Gastrocnemius medialis (tissue), 4 donors: ENCODE results near the gene TMEM266. TPM values are rescaled to one million over a fixed set of nuclear protein-coding genes. Genes with fewer than 3 reads are reported as not detected.

Source experiments
- ATAC-seq, 2 donors: fragments of 150-250 bp; one replicate each; pipeline ENCODE4 v1.9.1; 2016
- DNase-seq, 2 donors: peaks; one replicate each; pipeline ENCODE4 v3.0.0-alpha.2; 2019
- H3K27ac ChIP-seq, 4 donors: fragments of 200-600 bp; sonication (generic); 1 replicate in 1 of 4; 2 replicates in 3 of 4; pipeline ENCODE4 v1.5.1; 2016 to 2018; ENCODE audit warnings: mild to moderate bottlenecking in 2 of 4, moderate library complexity in 1 of 4
- H3K27me3 ChIP-seq, 3 donors: fragments of 200-600 bp; sonication (generic) in 2 of 3; 1 replicate in 1 of 3; 2 replicates in 2 of 3; pipeline versions ENCODE4 v1.5.1 to v1.6.0; 2016 to 2019; ENCODE audit warnings: mild to moderate bottlenecking in 1 of 3, moderate library complexity in 1 of 3
- H3K36me3 ChIP-seq, 2 donors: fragments of 200-600 bp; sonication (generic) in 1 of 2; one replicate each; pipeline ENCODE4 v1.5.1; 2017 to 2018
- H3K4me1 ChIP-seq, 2 donors: fragments of 200-600 bp; sonication (generic) in 1 of 2; one replicate each; pipeline ENCODE4 v1.5.1; 2016 to 2017; ENCODE audit warnings: mild to moderate bottlenecking in 2 of 2
- H3K4me3 ChIP-seq, 4 donors: fragments of 200-600 bp; sonication (generic) in 3 of 4; 1 replicate in 1 of 4; 2 replicates in 3 of 4; pipeline ENCODE4 v1.5.1; 2016 to 2019; ENCODE audit warnings: mild to moderate bottlenecking in 2 of 4
- H3K9me3 ChIP-seq, 3 donors: fragments of 200-600 bp; sonication (generic) in 2 of 3; 1 replicate in 1 of 3; 2 replicates in 2 of 3; pipeline ENCODE4 v1.5.1; 2016 to 2019
- CTCF ChIP-seq, 5 experiments: fragments of 450-650 bp in 3 of 5; fragments of 200-600 bp in 2 of 5; sonication (generic) in 2 of 5; IDR thresholded peaks in 4 of 5; conservative IDR thresholded peaks in 1 of 5; 1 replicate in 4 of 5; 2 replicates in 1 of 5; pipeline ENCODE4 v1.5.1; 2016 to 2019; ENCODE audit warnings: antibody characterized with exemption in 5 of 5, mild to moderate bottlenecking in 3 of 5, moderate library complexity in 3 of 5
- POLR2A ChIP-seq, 2 donors: fragments of 450-650 bp; IDR thresholded peaks; one replicate each; pipeline ENCODE4 v1.6.1; 2017; ENCODE audit warnings: antibody characterized with exemption in 2 of 2, mild to moderate bottlenecking in 2 of 2, moderate library complexity in 2 of 2
- in situ Hi-C, 4 donors: fragments of 200-750 bp; cut with MboI; loops; one replicate each; pipeline versions ENCODE4 v1.15.0 to v1.8.0; 2017; ENCODE audit warnings: low sequenced_read_pairs in 4 of 4
- intact Hi-C: fragments of 100-400 bp; cut with DNase I; formaldehyde crosslinking; loops from one replicate; pipeline ENCODE4 v1.15.1; 2023; ENCODE audit warnings: low total_unique reads
- total RNA-seq, 4 donors: library from RNA; depleted of rRNA; stranded (reverse); fragments of >200 nt; gene quantifications; one replicate each; pipeline versions ENCODE4 v1.1.0 to v1.2.3, GENCODE V29; 2016

Gene TMEM266
- total RNA-seq, 4 donors from 2014 or later, result 3.6 to 17.1 (median 11.7) TPM

- ATAC-seq (peak; percentile 18 to 48), DNase-seq (peak; percentile 51 to 58)
- Histone ChIP-seq H3K27ac (peak overlapping the region; percentile 93 to 98 (median 96)), H3K9me3 (no peaks in the 10 kb centered on the region), H3K36me3 (no peaks in the 10 kb centered on the region), H3K4me3 (no peak overlapping the region), H3K27me3 (no peaks in the 10 kb centered on the region), H3K4me1 (peaks cover 43% of the 10 kb centered on the region in 2 donors)
- intact Hi-C loops, result no loop called here
- TF ChIP-seq POLR2A (IDR thresholded peaks at IDR 0.05), result peak; percentile 59 to 74
- no peak for TF ChIP-seq CTCF (IDR thresholded peaks at IDR 0.05 in 4 of 5, conservative IDR thresholded peaks at IDR 0.05 in 1 of 5)
- in situ Hi-C loops, result no loop called here
Observed at GRCh38 chr15:76173317-76173834, 113.6 kb downstream of the TMEM266 start.

DNA sequence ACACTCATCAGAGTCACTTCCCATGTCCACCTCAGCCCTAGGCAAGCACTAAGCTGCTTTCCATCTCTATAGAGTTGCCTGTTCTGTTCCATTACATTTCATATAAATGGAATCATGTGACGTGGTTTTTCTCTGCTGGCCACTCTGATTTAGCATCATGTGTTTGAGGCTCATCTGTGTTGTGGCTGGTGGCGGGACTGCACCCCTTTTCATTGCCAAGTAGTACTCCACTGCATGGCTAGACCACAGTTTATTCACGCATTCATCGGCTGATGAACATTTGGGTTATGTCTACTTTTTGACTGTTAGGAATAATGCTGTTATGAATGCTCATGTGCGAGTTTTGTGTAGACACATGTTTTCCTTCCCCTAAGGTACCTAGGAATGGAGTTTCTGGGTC is 114.9 kb downstream of the TMEM266 start:
- peaks cover 47 to 53% of the 10 kb centered on the region in 2 donors for H3K4me1 ChIP-seq
- ATAC-seq (no peak), DNase-seq (no peak)
- intact Hi-C loops, result no loop called here
- in situ Hi-C loops, result loop anchor here in 1 of 4 donors (25.0 kb wide), 1 partner anchor 163 kb away; the partner anchor contains the start of gene ISL2
- no peaks in the 10 kb centered on the region for H3K36me3 ChIP-seq
- H3K9me3 ChIP-seq, result no peaks in the 10 kb centered on the region
- TF ChIP-seq CTCF (IDR thresholded peaks at IDR 0.05 in 4 of 5, conservative IDR thresholded peaks at IDR 0.05 in 1 of 5) (no peak), POLR2A (IDR thresholded peaks at IDR 0.05) (no peak)
- no peak overlapping the region for H3K4me3 ChIP-seq
- no peaks in the 10 kb centered on the region for H3K27me3 ChIP-seq
- H3K27ac ChIP-seq, result peak overlapping the region; percentile 93 to 98 (median 96)

DNA sequence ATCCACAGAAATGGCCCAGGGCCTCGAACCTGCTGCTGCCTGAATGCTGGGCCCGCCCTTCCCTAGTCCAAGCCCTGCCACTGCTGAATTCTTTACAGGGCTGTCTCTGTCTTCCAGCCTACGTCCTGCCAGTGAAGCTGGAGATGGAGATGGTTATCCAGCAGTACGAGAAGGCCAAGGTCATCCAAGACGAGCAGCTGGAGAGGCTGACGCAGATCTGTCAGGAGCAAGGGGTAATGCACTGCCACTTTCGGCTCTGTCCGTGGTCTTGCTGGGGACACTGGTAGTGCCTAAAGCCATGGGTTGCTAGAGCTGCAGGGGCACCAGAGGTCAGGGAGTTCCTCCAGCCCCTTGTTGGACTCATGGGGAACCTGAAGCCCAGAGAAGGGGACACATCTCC is 115.7 kb downstream of the TMEM266 start:
- peaks cover 47 to 54% of the 10 kb centered on the region in 2 donors for H3K4me1 ChIP-seq
- no peaks in the 10 kb centered on the region for H3K9me3 ChIP-seq
- intact Hi-C loops, result no loop called here
- ATAC-seq (no peak), DNase-seq (peak in 1 of 2 donors; percentile 69)
- H3K4me3 ChIP-seq, result no peak overlapping the region
- H3K27me3 ChIP-seq, result no peaks in the 10 kb centered on the region
- H3K27ac ChIP-seq, result peak overlapping the region; percentile 93 to 98 (median 96)
- no peaks in the 10 kb centered on the region for H3K36me3 ChIP-seq
- no peak for TF ChIP-seq CTCF (IDR thresholded peaks at IDR 0.05 in 4 of 5, conservative IDR thresholded peaks at IDR 0.05 in 1 of 5)
- TF ChIP-seq POLR2A (IDR thresholded peaks at IDR 0.05), result no peak
- in situ Hi-C loops, result loop anchor here in 1 of 4 donors (25.0 kb wide), 1 partner anchor 162 kb away; the partner anchor contains the start of gene ISL2

DNA sequence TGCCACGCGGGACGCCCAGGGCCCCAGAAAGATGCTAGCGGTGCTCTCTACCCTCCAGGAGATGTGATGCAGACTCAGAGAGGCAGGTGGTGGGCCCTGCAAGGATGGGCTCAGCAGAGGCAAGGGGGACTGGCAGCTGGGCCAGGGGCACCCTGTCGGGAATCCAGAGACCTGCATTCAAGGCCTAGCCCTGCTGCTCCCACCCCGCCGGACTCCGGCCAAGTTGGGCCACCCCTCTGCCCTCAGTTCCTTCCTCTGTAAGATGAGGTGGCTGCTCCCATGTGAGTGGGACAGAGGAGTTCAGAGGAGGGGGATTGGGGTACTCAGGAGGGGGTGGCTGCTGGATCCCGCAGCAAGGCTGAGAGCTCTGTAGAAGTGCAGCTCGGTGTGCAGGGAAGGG is 116.3 kb downstream of the TMEM266 start:
- peak overlapping the region; percentile 93 to 98 (median 96) for H3K27ac ChIP-seq
- DNase-seq (no peak), ATAC-seq (no peak)
- no peaks in the 10 kb centered on the region for H3K27me3 ChIP-seq
- TF ChIP-seq POLR2A (IDR thresholded peaks at IDR 0.05), result no peak
- no peak for TF ChIP-seq CTCF (IDR thresholded peaks at IDR 0.05 in 4 of 5, conservative IDR thresholded peaks at IDR 0.05 in 1 of 5)
- H3K4me1 ChIP-seq, result peaks cover 47 to 54% of the 10 kb centered on the region in 2 donors
- no peak overlapping the region for H3K4me3 ChIP-seq
- H3K36me3 ChIP-seq, result no peaks in the 10 kb centered on the region
- H3K9me3 ChIP-seq, result no peaks in the 10 kb centered on the region
- intact Hi-C loops, result loop anchor here (1.0 kb wide), 1 partner anchor 13 kb away; no protein-coding TSS in a partner anchor
- in situ Hi-C loops, result loop anchor here in 1 of 4 donors (25.0 kb wide), 1 partner anchor 161 kb away; the partner anchor contains the start of gene ISL2
